PFSK-1 (cell line): ENCODE results near the gene CACNG4.

ENCODE experiments used
- FOXP2 ChIP-seq: optimal IDR thresholded peaks from 2 replicates; pipeline ENCODE3; 2011; ENCODE audit warnings: borderline replicate concordance, control low read depth, inconsistent platforms; ENCODE audit not compliant: insufficient read depth; ENCODE audit errors: extremely low read length, extremely low read depth
- POLR2AphosphoS5 ChIP-seq: IDR thresholded peaks from 2 replicates; pipeline ENCODE4 v1.6.1; 2012; ENCODE audit warnings: low read depth, mild to moderate bottlenecking, control low read depth, low read length, moderate library complexity
- REST ChIP-seq, 2 experiments: IDR thresholded peaks; 2 replicates each; pipeline versions ENCODE4 v1.6.1 to v1.8.0; 2011 to 2012; ENCODE audit warnings: low read depth in 2 of 2, low read length in 2 of 2, control low read depth in 1 of 2, inconsistent platforms in 1 of 2, mild to moderate bottlenecking in 1 of 2, moderate library complexity in 1 of 2; ENCODE audit not compliant: insufficient read depth in 1 of 2
- SIN3A ChIP-seq: IDR thresholded peaks from 2 replicates; pipeline ENCODE4 v1.6.1; 2012; ENCODE audit warnings: mild to moderate bottlenecking, low read length, moderate library complexity, borderline replicate concordance; ENCODE audit not compliant: insufficient read depth
- TAF1 ChIP-seq: IDR thresholded peaks from 2 replicates; pipeline ENCODE4 v1.6.1; 2012; ENCODE audit warnings: low read length, control low read depth, borderline replicate concordance; ENCODE audit not compliant: insufficient read depth

The CACNG4 gene

GRCh38 chr17:67033613-67034012 lies 69.1 kb downstream of the CACNG4 start:
- TF ChIP-seq SIN3A = no peak
- no peak for TF ChIP-seq TAF1
- TF ChIP-seq POLR2AphosphoS5 = no peak
- TF ChIP-seq FOXP2 = no peak
- TF ChIP-seq REST (IDR thresholded peaks at IDR 0.05; ENCODE audit: insufficient read depth in 1 of 2, low read depth in 2 of 2, low read length in 2 of 2) = no peak

- no peak for TF ChIP-seq POLR2AphosphoS5
Observed at GRCh38 chr17:67035131-67036083, 70.9 kb downstream of the CACNG4 start.

- no peak for TF ChIP-seq REST (IDR thresholded peaks at IDR 0.05; ENCODE audit: insufficient read depth in 1 of 2, low read depth in 2 of 2, low read length in 2 of 2)
- no peak for TF ChIP-seq FOXP2
- TF ChIP-seq SIN3A = no peak
- TF ChIP-seq POLR2AphosphoS5 = no peak
- no peak for TF ChIP-seq TAF1
Observed at GRCh38 chr17:67038861-67039365, 74.4 kb downstream of the CACNG4 start.

GRCh38 chr17:67040652-67041051 lies 76.1 kb downstream of the CACNG4 start:
- TF ChIP-seq SIN3A (no peak), POLR2AphosphoS5 (no peak), TAF1 (no peak), FOXP2 (no peak), REST (IDR thresholded peaks at IDR 0.05; ENCODE audit: insufficient read depth in 1 of 2, low read depth in 2 of 2, low read length in 2 of 2) (no peak)

GRCh38 chr17:67041531-67041930 lies 77.0 kb downstream of the CACNG4 start:
- TF ChIP-seq POLR2AphosphoS5 (no peak), SIN3A (no peak), TAF1 (no peak), FOXP2 (no peak), REST (IDR thresholded peaks at IDR 0.05; ENCODE audit: insufficient read depth in 1 of 2, low read depth in 2 of 2, low read length in 2 of 2) (no peak)
